Measurements from ENCODE around the gene PPP1R1B.

The PPP1R1B gene

GRCh38 chr17:39653662-39654331, 27.0 kb downstream of the PPP1R1B start:
- DNase-seq (ENCODE audit: low spot score): peak; percentile 85

DNA sequence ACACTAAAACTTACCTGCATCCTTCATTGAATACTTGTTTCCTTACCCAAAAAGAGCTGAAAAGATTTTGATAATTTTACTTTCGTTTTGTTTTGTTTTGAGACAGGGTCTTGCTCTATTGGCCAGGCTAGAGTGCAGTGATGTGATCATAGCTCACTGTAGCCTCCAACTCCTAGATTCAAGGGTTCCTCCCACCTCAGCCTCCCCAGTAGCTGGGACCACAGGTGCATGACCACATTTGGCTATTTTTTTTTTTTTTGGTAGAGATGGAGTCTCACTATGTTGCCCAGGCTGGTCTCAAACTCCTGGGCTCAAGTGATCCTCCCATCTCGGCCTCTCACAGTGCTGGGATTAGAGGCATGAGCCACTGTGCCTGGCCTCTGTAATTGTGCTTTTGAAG, 28.4 kb downstream of the PPP1R1B start:
- DNase-seq (ENCODE audit: low spot score): no peak

- no peak for DNase-seq (ENCODE audit: low spot score)
Observed at GRCh38 chr17:39658346-39658745, 31.6 kb downstream of the PPP1R1B start.

GRCh38 chr17:39658760-39659159, 32.0 kb downstream of the PPP1R1B start:
- DNase-seq (ENCODE audit: low spot score): no peak

- no peak for DNase-seq (ENCODE audit: low spot score)
Observed at GRCh38 chr17:39659279-39660010, 32.7 kb downstream of the PPP1R1B start.

- no peak for DNase-seq (ENCODE audit: low spot score)
Observed at GRCh38 chr17:39660011-39660360, 33.2 kb downstream of the PPP1R1B start.

DNA sequence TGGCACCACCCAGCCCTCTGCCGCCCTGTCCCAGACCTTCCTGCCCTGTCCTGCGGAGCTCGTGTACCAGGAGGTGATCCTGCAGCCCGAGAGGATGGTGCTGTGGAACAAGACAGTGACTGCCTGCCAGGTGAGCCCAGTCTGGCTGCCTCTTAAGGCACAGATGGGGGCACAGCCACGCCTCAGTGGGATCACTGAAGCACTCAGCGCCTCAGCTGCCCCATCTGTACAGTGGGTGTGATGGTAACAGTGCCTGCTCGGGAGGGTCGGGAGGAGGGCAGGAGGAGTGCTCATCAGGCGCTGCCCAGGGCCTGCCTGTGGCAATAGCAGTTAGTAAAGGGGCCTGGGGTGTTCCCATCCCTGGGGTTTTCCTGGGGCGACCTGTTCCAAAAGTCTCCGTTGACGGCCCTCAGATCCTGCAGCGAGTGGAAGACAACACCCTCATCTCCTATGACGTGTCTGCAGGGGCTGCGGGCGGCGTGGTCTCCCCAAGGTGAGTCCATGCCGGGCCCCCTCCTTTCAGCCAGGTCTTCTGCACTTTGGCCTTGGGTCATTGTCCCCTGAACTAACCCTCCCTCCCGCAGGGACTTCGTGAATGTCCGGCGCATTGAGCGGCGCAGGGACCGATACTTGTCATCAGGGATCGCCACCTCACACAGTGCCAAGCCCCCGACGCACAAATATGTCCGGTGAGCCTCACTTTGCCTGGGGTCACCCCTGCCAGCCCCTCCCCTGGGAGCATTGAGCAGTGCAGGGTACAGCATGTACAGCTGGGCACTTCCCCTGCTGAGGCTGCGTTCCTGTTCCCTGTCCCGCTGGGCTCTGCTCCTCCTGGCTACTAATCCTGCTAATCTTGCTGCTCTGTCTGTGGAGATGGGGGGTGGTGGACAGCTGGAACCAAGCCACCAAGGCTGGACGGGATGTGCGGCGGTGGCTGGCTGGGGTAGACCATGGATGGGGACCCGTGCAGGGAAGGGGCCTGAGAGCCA, 33.9 kb downstream of the PPP1R1B start:
- DNase-seq (ENCODE audit: low spot score): no peak

DNA sequence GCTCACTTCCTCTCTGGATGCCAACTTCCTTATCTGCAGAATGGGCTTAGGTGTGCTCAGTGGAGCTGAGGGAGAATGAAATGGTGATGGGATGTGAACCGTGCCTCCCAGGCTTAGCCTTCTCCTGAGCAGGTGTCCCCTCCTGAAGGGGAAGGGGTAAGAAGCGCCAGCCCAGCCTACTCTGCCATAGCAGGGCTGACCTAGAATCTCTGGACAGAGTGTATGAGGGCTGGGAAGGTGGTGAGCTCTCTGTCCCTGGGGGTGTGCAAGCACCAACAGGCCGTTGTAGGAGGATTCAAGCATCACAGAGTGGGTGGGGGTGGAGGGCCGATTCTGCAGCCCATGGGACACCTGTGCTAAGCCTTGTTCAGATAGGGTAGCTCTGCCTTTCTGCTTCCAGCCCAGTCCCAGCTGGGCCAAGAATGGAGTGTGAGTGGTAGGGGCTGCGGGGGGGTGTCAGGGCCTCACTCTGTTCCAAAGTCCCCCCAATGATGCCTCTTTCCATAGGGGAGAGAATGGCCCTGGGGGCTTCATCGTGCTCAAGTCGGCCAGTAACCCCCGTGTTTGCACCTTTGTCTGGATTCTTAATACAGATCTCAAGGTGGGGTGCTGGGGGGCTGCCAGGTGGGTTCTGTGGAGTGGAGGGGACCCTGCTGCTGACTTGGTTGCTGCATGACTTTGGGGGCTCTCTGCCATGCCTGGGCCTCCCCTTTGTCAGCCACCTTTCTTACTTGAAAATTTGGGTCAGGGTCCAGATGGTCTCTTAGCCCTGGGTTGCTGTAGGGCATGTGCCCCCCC, 35.2 kb downstream of the PPP1R1B start:
- no peak for DNase-seq (ENCODE audit: low spot score)

GRCh38 chr17:39662551-39663339, 36.0 kb downstream of the PPP1R1B start:
- DNase-seq (ENCODE audit: low spot score): no peak

DNA sequence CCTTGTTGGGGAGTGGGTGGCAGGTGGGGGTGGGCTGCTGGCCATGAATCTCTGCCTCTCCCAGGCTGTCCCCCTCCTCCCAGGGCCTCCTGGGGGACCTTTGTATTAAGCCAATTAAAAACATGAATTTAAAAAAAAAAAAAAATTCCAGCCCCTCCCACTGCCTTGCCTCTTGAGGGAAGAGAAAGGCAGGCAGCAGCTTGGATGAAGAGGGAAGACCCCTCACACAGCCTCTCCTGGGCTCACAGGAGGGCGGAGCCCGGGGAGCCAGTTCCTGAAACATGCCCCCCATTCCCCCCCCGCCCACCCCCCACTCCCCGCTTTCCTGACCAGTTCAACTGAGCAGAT, 36.6 kb downstream of the PPP1R1B start:
- DNase-seq (ENCODE audit: low spot score): no peak

DNA sequence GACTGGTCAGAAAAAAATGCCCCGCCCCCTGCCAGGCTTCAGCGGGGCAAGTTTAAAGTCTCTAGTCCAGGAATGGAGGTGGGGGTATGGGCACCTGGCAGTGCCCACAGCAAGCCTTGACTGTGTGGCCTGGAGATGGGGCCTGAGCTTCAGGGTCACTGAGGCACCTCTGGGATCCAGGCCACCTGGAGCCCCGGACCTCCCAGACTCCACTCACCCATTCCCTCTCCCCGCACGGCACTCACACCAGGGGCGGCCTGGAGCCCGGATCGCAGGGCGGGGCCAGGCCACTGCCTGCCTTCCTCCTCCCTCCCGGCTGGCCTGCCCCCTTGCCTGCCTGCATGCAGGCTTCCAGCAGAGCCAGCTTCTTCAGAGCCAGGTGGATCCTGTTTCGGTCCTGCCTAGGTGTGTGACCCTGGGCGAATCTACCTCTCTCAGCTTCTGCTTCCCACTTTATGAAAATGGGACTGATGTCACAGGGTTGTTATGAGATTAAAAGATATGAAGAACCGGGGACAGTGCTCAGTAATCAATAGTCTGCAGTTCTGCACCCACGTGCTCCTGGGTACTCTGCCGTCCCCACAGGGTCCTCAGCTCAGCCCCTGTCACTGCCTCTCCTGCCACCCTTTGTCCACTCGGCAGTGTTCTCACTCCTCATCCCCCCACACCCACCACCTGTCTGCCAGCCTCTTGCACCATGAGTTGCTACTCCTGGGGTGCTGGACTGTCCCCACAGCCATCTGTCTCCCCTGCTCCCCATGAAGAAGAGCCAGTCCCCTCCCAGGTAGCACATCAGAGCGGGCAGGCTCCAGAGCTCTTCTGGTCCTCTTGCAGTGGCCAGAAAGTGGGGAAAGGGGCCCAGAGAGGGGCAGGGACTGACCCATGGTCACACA, 37.2 kb downstream of the PPP1R1B start:
- no peak for DNase-seq (ENCODE audit: low spot score)

GRCh38 chr17:39664581-39665561, 38.1 kb downstream of the PPP1R1B start, which contains the start of gene TCAP:
Gene TCAP, plus strand, starts transcription at chr17:39665349. Its CDS starts 11 bp downstream, at chr17:39665360.
- DNase-seq (ENCODE audit: low spot score): no peak

- DNase-seq (ENCODE audit: low spot score): no peak
Observed at GRCh38 chr17:39665642-39666224, 39.0 kb downstream of the PPP1R1B start.

DNA sequence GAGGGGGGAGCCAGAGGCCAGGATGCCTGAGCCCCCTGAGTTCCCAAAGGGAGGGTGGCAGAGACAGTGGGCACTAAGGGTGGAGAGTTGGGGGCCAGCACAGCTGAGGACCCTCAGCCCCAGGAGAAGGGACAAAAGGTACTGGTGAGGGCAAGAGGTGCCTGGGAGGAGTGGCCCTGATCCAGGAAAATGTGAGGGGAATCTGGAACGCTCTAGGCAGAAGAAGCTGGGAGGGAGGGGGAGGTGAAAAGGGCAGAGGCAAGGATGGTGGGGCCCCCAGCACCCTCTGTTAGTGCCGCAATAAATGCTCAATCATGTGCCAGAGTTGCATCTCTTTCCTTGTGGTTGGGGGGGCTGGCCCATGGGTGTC, 39.5 kb downstream of the PPP1R1B start:
- DNase-seq (ENCODE audit: low spot score): no peak

DNA sequence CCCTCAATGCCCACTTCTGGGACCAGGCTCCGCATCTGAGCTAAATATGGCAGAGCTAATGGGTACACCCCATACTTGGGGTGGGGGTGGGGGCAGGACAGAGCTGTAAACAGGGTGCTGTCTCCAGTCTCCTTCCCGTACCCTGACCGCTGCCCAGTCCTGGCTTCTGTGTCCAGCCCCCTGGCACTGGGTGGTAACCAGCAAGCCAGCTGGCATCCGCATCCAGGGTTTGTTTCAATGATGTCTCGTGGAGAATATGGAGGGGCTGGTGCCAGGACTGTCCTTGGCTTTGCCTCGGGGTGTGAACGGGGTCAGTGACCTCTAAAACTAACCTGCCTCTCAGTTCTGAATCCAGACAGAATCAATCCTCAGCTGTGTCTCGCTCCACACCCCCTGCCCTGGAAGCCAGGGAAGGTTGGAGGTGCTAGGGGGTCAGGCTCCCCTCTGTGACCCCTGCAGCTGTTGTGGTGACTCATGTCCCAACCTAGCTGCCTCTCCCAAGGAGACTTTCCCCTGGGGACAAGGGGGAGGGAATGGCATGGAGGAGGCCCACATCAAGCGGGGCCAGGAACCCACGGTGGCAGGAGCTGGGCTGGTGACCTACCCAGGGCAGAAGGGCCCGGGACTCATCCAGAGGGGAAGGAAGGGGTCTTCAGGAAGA, 40.0 kb downstream of the PPP1R1B start:
- no peak for DNase-seq (ENCODE audit: low spot score)

DNA sequence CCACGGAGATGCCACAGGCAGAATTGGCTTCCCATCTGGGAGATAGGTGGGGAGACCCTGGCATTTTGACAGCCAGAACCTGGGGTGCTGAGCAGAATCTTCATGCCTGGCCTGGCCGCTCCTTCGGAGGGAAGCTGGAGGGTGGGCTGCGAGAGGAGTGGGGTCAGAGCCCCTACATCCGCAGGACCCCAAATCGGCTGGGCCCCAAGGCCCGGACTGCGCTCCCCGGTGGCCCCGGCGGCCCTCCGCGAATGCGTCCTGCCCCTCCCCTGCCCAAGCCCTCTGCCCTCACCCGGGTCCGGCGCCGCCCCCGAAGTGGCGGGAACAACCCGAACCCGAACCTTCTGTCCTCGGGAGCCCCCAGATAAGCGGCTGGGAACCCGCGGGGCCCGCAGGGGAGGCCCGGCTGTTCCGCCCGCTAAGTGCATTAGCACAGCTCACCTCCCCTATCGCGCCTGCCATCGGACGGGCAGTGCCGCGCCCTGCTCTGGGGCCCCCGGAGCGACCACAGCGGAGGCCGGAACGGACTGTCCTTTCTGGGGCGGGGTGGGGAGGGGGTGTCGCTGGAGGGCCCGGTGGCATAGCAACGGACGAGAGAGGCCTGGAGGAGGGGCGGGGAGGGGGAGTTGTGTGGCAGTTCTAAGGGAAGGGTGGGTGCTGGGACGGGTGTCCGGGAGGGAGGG, 40.7 kb downstream of the PPP1R1B start:
- no peak for DNase-seq (ENCODE audit: low spot score)
